K562 (cell line): Measurements from ENCODE around the gene PRKACB. TPM values are rescaled to one million over a fixed set of nuclear protein-coding genes. Genes with fewer than 3 reads are reported as not detected.
A peak's percentile ranks its signal among the peaks of the same experiment; 100 is the strongest.

ENCODE experiments used
- BRF1 ChIP-seq: IDR thresholded peaks from 3 replicates; pipeline ENCODE4 v1.6.1; 2011; ENCODE audit warnings: borderline replicate concordance, mild to moderate bottlenecking; ENCODE audit not compliant: insufficient read length; ENCODE audit errors: extremely low read depth
- ETV5 ChIP-seq: sonication (generic); formaldehyde crosslinking; IDR thresholded peaks from 2 replicates; pipeline ENCODE4 v1.4.0; 2020; ENCODE audit warnings: low read depth, mild to moderate bottlenecking, missing genetic modification reagents
- FOS ChIP-seq: IDR thresholded peaks from 3 replicates; pipeline ENCODE4 v1.6.1; 2011; ENCODE audit not compliant: insufficient read length; ENCODE audit errors: extremely low read depth
- GATAD2A ChIP-seq: fragments of 450-650 bp; IDR thresholded peaks from 2 replicates; pipeline ENCODE4 v1.6.1; 2017
- HDAC6 ChIP-seq: IDR thresholded peaks from 2 replicates; pipeline ENCODE4 v1.6.1; 2012; ENCODE audit warnings: low read depth, mild to moderate bottlenecking, control low read depth, inconsistent platforms, low read length, moderate library complexity
- HNRNPLL ChIP-seq: fragments of 200-400 bp; formaldehyde crosslinking; IDR thresholded peaks from 2 replicates; pipeline ENCODE4 v1.6.1; 2017; ENCODE audit warnings: low read length, low read depth, mild to moderate bottlenecking; ENCODE audit not compliant: poor library complexity, severe bottlenecking
- MXI1 ChIP-seq: IDR thresholded peaks from 2 replicates; pipeline ENCODE4 v1.6.1; 2011; ENCODE audit warnings: low read depth, mild to moderate bottlenecking, improper control_type of control experiment, low read length
- NBN ChIP-seq: fragments of 450-650 bp; IDR thresholded peaks from 2 replicates; pipeline ENCODE4 v1.6.1; 2016; ENCODE audit warnings: low read depth, mild to moderate bottlenecking
- NR2C1 ChIP-seq, 2 experiments: fragments of 450-650 bp; IDR thresholded peaks; 2 replicates each; pipeline ENCODE4 v1.6.1; 2017; ENCODE audit warnings: mild to moderate bottlenecking in 2 of 2, antibody characterized with exemption in 1 of 2, inconsistent platforms in 1 of 2, missing compliant biosample characterization in 1 of 2, missing genetic modification characterization in 1 of 2
- PHF8 ChIP-seq: fragments of 200-600 bp; sonication (generic); IDR thresholded peaks from 2 replicates; pipeline ENCODE4 v1.6.1; 2012; ENCODE audit warnings: mixed run types, mild to moderate bottlenecking, inconsistent platforms, low read length, moderate library complexity, borderline replicate concordance
- RBM15 ChIP-seq: fragments of 200-400 bp; formaldehyde crosslinking; IDR thresholded peaks from 2 replicates; pipeline ENCODE4 v1.6.1; 2018; ENCODE audit warnings: mild to moderate bottlenecking, low read length, moderate library complexity; ENCODE audit not compliant: insufficient read depth
- SOX6 ChIP-seq: fragments of 450-650 bp; IDR thresholded peaks from 2 replicates; pipeline ENCODE4 v1.6.1; 2014; ENCODE audit warnings: mild to moderate bottlenecking
- TCF3 ChIP-seq: sonication (generic); formaldehyde crosslinking; IDR thresholded peaks from 2 replicates; pipeline ENCODE4 v1.4.0; 2020; ENCODE audit warnings: mild to moderate bottlenecking, missing genetic modification reagents
- ZKSCAN3 ChIP-seq: fragments of 250-450 bp; sonication (Bioruptor Pico); IDR thresholded peaks from 2 replicates; pipeline ENCODE4 v1.4.0; 2020
- polyA plus RNA-seq, 8 experiments: library from polyadenylated mRNA; depleted of rRNA in 4 of 8; stranded (reverse) in 5 of 8; unstranded in 3 of 8; fragments of >200 nt; fragmentation: Nextera tagmentation in 2 of 8; fragmentation: Illumina TruSeq in 1 of 8; extraction: Ambion mirVana in 2 of 8; extraction: Trizol in 1 of 8; gene quantifications; 2 replicates each; pipeline versions ENCODE4 v1.2.1 to v1.2.3, GENCODE V29; 2011 to 2014; ENCODE audit warnings: inconsistent platforms in 1 of 8, missing spikeins in 1 of 8
- total RNA-seq, 7 experiments: library from RNA; depleted of rRNA in 6 of 7; stranded (reverse); fragments of >200 nt in 6 of 7; fragmentation: Illumina TruSeq in 2 of 7; extraction: Trizol in 2 of 7; gene quantifications; 2 replicates each; pipeline versions ENCODE4 v1.2.1 to v1.2.3, GENCODE V29; 2011 to 2021; ENCODE audit warnings: low replicate concordance in 1 of 7
- TF ChIP-seq, protein P1 (sequence below), 2 experiments: fragments of 450-650 bp; IDR thresholded peaks; 2 replicates each; pipeline ENCODE4 v1.6.1; 2016; ENCODE audit warnings: mild to moderate bottlenecking in 2 of 2, borderline replicate concordance in 1 of 2, low read depth in 1 of 2, moderate library complexity in 1 of 2
- TF ChIP-seq, protein P2 (sequence below): fragments of 250-450 bp; sonication (Bioruptor Pico); IDR thresholded peaks from 2 replicates; pipeline ENCODE4 v1.5.0; 2021
- TF ChIP-seq, protein P3 (sequence below): fragments of 450-650 bp; formaldehyde crosslinking; IDR thresholded peaks from 2 replicates; pipeline ENCODE4 v1.4.0; 2022; ENCODE audit warnings: missing genetic modification characterization

Gene PRKACB
- total and polyA plus RNA-seq, 9 of the 15 experiments (the other 6 are each of a cell fraction or from before 2014, with no cell fraction given), result 1.1 to 5.2 (median 2.8) TPM

DNA sequence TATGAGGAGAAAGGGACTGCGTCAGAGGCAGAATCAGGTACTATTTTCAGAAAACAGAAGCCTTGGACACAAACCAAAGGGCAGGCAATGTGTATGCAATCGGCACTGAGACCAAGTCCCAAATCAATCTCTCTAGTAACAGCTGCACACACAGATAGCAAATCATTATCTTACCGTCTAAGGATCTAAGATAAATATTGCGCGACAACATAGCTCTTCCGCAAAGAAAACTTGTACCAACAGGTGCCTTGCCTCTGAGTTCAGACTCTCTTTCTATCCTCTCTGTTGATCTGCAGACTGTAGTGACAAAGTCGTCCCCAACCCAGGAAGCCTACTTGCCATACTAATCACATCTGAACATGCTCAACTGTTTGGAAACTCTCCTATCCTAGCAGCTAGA is 134.8 kb downstream of the PRKACB start (continued):
- TF ChIP-seq, protein P1, sequence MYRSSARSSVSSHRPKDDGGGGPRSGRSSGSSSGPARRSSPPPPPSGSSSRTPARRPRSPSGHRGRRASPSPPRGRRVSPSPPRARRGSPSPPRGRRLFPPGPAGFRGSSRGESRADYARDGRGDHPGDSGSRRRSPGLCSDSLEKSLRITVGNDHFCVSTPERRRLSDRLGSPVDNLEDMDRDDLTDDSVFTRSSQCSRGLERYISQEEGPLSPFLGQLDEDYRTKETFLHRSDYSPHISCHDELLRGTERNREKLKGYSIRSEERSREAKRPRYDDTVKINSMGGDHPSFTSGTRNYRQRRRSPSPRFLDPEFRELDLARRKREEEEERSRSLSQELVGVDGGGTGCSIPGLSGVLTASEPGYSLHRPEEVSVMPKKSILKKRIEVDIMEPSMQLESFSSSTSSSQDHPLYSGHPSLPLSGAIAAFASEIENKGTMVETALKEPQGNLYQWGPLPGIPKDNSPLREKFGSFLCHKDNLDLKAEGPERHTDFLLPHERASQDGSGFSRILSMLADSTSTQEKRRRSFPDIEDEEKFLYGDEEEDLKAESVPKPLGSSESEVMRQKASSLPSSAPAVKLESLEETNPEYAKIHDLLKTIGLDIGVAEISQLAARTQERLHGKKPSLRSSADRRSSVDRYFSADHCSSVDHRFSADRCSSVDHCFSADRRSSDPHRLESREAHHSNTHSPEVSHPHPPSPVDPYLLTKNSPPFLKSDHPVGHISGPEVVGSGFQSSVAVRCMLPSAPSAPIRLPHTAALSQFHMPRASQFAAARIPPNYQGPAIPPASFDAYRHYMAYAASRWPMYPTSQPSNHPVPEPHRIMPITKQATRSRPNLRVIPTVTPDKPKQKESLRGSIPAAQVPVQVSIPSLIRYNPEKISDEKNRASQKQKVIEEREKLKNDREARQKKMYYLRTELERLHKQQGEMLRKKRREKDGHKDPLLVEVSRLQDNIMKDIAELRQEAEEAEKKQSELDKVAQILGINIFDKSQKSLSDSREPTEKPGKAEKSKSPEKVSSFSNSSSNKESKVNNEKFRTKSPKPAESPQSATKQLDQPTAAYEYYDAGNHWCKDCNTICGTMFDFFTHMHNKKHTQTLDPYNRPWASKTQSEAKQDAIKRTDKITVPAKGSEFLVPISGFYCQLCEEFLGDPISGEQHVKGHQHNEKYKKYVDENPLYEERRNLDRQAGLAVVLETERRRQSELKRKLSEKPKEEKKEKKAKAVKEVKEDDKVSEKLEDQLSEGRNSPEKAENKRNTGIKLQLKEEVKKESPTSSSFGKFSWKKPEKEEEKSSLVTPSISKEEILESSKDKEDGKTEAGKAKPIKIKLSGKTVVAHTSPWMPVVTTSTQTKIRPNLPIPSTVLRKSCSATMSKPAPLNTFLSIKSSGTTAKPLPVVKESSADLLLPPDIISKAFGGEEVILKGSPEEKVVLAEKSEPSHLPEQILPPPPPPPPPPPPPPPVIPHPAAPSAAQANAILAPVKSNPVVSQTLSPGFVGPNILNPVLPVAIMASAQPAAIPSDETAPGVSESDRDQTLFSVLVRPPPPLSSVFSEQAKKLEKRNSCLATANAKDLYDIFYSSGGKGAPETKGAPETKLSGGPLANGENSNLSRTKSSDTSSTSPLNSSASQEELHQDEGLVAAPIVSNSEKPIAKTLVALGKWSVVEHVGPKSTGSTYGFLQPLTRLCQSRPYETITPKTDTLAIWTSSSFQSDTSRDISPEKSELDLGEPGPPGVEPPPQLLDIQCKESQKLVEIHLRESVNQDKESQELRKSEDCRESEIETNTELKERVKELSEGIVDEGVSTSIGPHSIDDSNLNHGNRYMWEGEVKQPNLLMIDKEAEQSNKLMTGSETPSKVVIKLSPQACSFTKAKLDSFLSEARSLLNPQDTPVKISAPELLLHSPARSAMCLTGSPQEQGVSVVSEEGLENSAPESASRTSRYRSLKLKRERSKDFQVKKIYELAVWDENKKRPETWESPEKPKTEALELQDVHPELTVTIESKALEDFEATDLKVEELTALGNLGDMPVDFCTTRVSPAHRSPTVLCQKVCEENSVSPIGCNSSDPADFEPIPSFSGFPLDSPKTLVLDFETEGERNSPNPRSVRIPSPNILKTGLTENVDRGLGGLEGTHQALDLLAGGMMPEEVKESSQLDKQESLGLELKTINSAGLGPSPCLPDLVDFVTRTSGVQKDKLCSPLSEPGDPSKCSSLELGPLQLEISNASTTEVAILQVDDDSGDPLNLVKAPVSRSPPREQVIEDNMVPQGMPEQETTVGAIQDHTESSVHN (IDR thresholded peaks at IDR 0.05; ENCODE audit: borderline replicate concordance in 1 of 2, low read depth in 1 of 2), result 0 out of 4 replicates have a peak, but pooled peaks of 1 of the 2 experiments have one; percentile 23
- peak; percentile 61 for TF ChIP-seq TCF3 (CRISPR knock-in tag)
- TF ChIP-seq ETV5 (CRISPR knock-in tag), result no peak
- TF ChIP-seq ZKSCAN3 (CRISPR knock-in tag), result no peak
- no peak for TF ChIP-seq NR2C1 (IDR thresholded peaks at IDR 0.05)
- no peak for TF ChIP-seq NR2C1 (tag; IDR thresholded peaks at IDR 0.05)
- TF ChIP-seq, protein P2, sequence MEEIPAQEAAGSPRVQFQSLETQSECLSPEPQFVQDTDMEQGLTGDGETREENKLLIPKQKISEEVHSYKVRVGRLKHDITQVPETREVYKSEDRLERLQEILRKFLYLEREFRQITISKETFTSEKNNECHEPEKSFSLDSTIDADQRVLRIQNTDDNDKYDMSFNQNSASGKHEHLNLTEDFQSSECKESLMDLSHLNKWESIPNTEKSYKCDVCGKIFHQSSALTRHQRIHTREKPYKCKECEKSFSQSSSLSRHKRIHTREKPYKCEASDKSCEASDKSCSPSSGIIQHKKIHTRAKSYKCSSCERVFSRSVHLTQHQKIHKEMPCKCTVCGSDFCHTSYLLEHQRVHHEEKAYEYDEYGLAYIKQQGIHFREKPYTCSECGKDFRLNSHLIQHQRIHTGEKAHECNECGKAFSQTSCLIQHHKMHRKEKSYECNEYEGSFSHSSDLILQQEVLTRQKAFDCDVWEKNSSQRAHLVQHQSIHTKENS (CRISPR knock-in tag), result no peak
- TF ChIP-seq HNRNPLL, result no peak
- peak; percentile 85 for TF ChIP-seq SOX6
- TF ChIP-seq BRF1, result no peak
- TF ChIP-seq, protein P3, sequence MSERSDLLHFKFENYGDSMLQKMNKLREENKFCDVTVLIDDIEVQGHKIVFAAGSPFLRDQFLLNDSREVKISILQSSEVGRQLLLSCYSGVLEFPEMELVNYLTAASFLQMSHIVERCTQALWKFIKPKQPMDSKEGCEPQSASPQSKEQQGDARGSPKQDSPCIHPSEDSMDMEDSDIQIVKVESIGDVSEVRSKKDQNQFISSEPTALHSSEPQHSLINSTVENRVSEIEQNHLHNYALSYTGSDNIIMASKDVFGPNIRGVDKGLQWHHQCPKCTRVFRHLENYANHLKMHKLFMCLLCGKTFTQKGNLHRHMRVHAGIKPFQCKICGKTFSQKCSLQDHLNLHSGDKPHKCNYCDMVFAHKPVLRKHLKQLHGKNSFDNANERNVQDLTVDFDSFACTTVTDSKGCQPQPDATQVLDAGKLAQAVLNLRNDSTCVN, result no peak
- TF ChIP-seq HDAC6, result no peak
- TF ChIP-seq NBN, result no peak
- no peak for TF ChIP-seq GATAD2A
- no peak for TF ChIP-seq RBM15
- no peak for TF ChIP-seq MXI1
- TF ChIP-seq PHF8, result no peak
- no peak for TF ChIP-seq FOS
